ENCODE results near the gene PDE4B.

The PDE4B gene

DNA sequence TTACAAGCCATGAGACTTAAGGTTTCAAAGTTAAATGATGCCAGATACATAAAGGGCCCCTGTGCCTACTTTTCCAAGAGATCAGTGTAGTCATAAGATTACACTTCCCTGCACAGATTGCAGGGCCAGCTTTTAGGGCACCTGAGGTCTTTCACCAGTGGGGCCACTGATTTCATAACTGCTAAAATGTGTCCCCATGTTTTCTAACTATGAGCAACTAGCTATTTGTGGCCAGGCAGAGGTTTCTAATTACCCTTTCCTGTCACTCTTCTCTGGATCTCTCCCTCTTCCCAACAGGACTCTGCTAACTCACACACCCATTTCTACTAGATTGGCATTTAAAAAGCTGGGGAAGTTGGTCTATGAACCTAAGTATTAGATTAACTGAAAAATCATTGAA lies 534.2 kb downstream of the PDE4B start:
- no peak for DNase-seq

GRCh38 chr1:66327588-66327987 lies 534.9 kb downstream of the PDE4B start:
- no peak for DNase-seq

GRCh38 chr1:66328896-66329295 lies 536.2 kb downstream of the PDE4B start:
- DNase-seq, result no peak

DNA sequence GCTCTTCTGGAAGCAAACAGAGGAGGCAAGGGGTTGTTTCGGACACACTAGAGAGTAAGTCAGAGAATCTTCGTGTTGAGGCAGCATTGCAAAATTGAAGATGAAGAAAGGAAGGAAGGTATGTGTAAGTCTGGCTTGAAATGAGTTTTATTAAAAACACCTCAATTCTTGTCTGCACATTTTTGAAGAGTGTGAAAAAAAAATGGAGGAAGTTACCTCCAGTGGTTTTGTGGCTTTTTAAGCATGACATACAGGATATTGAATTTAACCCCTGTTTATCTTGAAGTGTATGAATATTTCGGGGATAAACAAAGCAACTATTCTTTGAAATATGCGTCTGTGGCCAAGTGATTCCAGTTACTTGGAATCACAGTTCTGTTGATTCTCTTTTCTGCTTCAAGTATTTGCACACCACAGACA lies 538.0 kb downstream of the PDE4B start:
- DNase-seq, result no peak

GRCh38 chr1:66331658-66332547 lies 539.2 kb downstream of the PDE4B start:
- no peak for DNase-seq

DNA sequence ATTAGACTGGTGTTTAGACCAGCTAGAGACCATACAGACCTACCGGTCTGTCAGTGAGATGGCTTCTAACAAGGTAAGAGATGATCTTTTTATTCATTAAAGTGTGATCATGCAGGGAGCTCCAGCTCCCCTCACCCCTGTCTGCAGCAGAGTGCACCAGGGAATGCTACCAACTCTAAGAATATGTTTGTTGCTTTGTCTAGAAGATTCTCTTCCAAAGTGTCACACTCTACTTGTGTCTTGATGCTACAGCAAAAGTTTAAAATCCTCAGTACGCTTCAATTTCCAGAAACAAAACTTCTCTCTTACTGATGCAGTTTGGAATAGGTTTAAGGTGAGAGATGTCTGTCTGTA lies 539.8 kb downstream of the PDE4B start:
- no peak for DNase-seq

- DNase-seq, result no peak
Observed at GRCh38 chr1:66333466-66334199, 540.9 kb downstream of the PDE4B start.

GRCh38 chr1:66334318-66334717 lies 541.6 kb downstream of the PDE4B start:
- no peak for DNase-seq

GRCh38 chr1:66335125-66335524 lies 542.4 kb downstream of the PDE4B start:
- DNase-seq, result no peak

DNA sequence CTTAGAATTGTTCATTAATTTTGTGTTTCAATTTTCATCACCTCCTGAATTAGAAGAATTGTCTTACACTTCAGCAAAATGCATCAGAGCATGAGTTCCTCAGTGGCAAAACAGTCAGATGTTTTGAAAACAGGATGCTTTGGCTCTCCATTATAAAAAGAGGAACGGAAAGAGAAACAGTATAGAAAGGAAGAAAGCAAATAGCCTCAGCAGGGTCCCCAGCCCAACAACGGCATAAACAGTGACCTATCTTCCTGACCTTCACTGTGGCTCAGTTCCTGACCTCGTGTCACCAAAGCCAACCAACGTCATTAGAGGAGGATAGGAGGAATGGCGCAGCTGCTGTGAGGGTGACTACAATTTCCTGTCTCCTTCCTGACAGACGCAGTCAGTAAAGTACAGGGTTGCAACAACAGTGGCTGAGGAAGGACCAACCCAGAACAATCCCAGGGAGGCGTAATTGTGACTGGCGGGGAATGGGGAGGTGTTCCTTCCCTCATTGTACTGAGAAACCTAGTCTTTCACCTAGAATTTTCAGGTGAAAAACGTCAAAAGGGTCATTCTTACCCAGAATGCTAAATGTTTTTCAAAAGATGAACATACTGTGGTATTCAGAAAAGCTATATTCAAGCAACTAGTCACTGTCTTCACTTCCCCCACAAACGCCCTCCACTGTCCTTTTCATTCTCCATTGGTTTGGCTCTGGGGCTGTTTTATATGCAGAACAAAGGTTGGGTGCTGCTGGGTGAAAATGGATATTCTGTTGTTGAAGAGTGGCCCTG lies 543.4 kb downstream of the PDE4B start:
- DNase-seq, result no peak

GRCh38 chr1:66336641-66336990 lies 543.9 kb downstream of the PDE4B start:
- no peak for DNase-seq

DNA sequence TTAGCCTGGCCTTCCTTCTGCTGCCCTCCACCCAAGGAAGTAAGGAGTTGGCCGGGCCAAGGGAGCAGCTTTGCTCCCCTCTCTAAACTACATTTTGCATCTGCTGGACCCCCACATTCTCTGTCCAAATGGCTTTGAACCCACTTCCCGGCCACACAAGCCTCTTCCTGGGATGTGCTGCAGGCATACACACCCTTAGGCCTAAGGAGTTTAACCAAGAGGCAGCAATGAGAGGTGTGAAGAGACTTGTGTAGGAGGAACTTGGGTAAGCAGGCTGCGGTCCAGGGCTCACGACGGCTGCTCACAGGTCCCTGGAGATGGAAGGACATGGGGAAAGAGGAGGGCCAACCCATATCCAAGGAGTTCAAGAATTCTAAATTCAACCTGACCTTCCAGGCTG lies 544.6 kb downstream of the PDE4B start:
- no peak for DNase-seq

DNA sequence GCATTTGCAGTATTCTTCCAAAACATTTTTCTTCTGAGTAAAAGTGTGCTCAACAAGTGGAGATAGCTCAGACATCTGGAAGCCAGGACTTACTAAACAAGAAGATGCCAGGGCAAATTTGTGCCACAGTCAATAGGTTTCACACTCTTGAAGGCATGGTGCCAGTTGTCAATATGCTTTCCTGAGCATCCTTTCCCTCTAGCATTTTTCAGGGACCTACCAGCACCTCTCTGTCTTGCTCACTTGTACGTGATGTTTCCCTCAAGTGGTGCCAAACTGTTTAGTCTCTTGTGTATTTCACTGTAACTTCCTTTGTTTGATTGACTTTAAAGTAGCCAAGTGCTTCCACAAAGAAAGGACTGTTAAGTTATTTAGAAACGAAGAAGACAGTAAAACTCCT lies 547.2 kb downstream of the PDE4B start:
- DNase-seq, result no peak

- no peak for DNase-seq
Observed at GRCh38 chr1:66341446-66342089, 548.9 kb downstream of the PDE4B start.

DNA sequence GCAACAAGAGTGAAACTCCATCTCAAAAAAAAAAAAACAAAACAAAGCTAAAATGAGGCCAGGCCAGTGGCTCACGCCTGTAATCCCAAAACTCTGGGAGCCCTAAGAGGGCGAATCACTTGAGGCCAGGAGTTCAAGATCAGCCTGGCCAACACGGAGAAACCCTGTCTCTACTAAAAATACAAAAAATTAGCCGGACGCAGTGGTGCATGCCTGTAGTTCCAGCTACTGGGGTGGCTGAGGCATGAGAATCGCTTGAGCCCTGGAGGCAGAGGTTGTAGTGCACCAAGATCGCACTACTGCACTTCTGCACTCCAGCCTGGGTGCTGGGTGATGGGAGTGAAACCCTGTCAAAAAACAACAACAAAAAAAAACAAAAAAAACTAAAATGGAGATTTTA lies 550.0 kb downstream of the PDE4B start:
- DNase-seq, result no peak

GRCh38 chr1:66343569-66344325 lies 551.1 kb downstream of the PDE4B start:
- no peak for DNase-seq

DNA sequence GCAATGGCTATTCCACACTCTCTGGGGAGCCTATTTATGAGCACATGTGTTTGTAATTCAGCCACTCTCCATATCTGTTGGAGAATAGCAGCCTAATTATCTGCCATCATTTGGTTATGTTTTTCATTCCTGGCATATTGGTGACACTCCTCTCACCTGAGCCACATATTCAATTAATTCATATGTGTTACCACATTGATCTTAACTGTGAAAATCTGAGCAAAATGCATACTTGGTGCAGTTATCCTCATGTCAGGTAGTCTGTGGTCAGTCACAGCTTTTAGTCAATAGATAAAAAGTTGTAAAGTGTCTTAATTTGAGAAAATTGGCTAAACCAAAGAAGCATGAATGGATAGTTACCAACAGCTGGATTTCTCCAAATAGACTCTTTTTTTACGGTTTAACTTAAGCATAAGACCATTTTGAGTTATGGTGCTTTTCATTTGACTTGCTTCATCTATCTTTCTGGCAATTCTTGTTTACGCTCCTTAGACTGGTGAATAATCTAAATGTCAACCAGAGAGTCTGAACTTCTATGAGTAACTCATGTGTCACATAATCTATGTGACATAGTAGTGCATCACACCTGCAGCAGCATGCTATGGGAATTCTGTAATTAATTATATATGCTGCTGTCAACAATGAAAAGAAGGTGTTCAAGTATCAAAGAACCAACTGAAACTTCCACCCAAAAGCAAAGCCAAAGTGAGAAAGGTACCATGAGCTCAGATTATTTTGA lies 553.5 kb downstream of the PDE4B start:
- DNase-seq, result no peak

DNA sequence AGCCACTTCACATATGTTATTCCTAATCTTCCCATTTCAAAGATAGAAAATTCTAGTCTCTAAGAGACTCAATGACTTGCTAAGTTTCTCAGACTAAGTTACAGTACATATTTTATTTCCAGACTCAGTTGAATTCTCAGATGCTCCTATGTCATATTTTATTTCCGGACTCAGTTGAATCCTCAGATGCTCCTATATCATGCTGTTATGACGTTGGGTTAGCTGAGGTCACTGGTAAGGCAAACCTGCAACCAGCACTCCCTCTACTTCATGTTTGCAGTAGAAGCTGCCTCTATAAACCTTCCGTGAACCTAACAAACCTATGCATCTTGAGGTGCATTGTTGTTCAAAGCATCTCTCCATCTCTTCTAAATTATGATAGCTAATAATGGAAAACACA lies 554.2 kb downstream of the PDE4B start:
- no peak for DNase-seq

DNA sequence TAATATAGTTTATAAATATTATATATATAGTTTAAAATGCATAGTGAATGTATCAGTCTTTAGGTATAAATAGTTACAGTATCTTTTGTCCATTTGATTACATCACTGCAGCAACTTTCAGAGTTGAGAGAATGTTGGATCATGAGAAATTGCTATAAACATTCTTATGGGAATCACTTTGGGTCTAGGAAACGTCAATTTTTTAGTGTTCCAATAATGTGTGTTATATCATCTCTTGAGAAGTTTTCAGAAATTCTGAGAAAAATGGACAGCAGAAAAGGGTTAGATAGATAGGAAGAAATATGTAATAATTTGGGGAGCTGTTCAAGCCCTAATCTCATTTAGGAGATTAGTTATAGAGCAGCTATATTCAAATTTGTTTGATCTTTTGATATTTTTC lies 556.1 kb downstream of the PDE4B start:
- DNase-seq, result no peak

DNA sequence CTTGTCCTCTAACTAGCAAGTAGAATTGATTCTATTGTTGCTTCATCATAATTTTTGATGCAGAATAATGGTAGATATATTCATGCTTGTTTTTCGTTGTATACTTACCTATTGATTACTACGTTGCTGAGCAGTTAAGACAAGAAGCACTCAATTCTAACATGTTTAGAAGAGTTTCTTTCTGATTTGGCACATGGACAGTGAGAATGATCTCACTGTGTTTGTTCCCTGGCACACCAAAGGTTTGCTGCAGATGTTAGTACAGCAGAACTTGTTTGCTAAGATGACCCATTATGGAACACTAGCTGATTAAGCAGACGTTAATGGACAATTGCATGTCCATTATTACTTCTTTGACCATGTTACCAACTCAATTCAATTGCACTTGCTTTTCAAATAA lies 556.5 kb downstream of the PDE4B start:
- DNase-seq, result no peak

- DNase-seq, result no peak
Observed at GRCh38 chr1:66350001-66350547, 557.4 kb downstream of the PDE4B start.

All from NCI-H2171 (cell line).